ENCODE results near the gene MASP2. TPM values are rescaled to one million over a fixed set of nuclear protein-coding genes. Genes with fewer than 3 reads are reported as not detected.

MASP2 gene
- total and polyA plus RNA-seq, 10 of the 15 experiments (the other 5 are each of a cell fraction or from before 2014, with no cell fraction given) = 0.04 to 0.21 (median 0.06) TPM; not detected in 7

DNA sequence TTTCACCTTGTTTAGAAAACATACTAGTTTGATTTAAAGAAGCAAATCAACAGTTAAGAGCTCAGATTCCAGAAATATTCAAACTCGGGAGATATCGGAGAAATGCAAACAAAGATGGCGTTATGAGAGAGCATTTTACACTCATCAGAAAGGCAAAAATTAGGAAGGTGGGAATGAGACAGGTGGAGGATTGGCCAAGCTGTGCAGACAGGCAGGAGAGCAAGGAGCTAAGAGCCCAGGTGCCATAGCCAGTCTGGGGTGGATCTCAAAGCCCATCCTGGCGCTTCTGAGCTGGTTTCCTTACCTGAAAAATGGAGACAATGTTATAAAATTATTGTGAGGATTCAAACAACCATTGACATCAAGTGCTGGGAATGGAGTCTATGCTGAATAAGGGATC, 54.2 kb downstream of the MASP2 start:
- H3K9ac ChIP-seq (ENCODE audit: control insufficient read depth, insufficient read depth, low read length) = no peak overlapping the region
- CTCF ChIA-PET = interaction anchor here (0.5 to 1.7 kb wide), 3 partner anchors 45 to 288 kb away, joined by 3 to 5 read pairs (median 3); no protein-coding TSS in a partner anchor
- WGBS (ENCODE audit: insufficient coverage, insufficient replicate concordance, low lambda C conversion rate, missing lambda C conversion rate) = 87% methylated on average over 4 of the region's 4 CpGs
- H3K36me3 ChIP-seq (ENCODE audit: control insufficient read depth in 2 of 2, insufficient read depth in 2 of 2, low read length in 1 of 2) = no peaks in the 10 kb centered on the region
- ATAC-seq (no peak), DNase-seq (ENCODE audit: low read depth, low spot score) (no peak), FAIRE-seq (no peak)
- no peaks in the 10 kb centered on the region for H3K79me2 ChIP-seq (ENCODE audit: control insufficient read depth, insufficient read depth, low read length)
- H3K27me3 ChIP-seq (replicated peaks in 1 of 2; ENCODE audit: control insufficient read depth in 2 of 2, insufficient read depth in 2 of 2, low read length in 1 of 2) = no peaks in the 10 kb centered on the region
- H3K4me1 ChIP-seq (ENCODE audit: control insufficient read depth, insufficient read depth, low read length) = no peaks in the 10 kb centered on the region
- RAD21 ChIA-PET (ENCODE audit: unreplicated experiment) = no interaction called here
- H3K27ac ChIP-seq (ENCODE audit: control insufficient read depth, insufficient read depth) = no peak overlapping the region
- SMC1A ChIA-PET (ENCODE audit: uncharacterized antibody, unreplicated experiment) = interaction anchor here (0.6 to 1.7 kb wide), 6 partner anchors 13 to 31 kb away, joined by 3 to 5 read pairs (median 4); no protein-coding TSS in a partner anchor
- in situ Hi-C loops (cut with MboI) (no loop called here), intact Hi-C loops (cut with micrococcal nuclease; ENCODE audit: unreplicated experiment) (no loop called here)
- POLR2A ChIA-PET = interaction anchor here (1.4 kb wide), 1 partner anchor 14 kb away, joined by 3 read pairs; no protein-coding TSS in a partner anchor
- no peak overlapping the region for H2AFZ ChIP-seq (ENCODE audit: control insufficient read depth, low read depth, low read length)
- no peaks in the 10 kb centered on the region for H3K9me3 ChIP-seq (replicated peaks; ENCODE audit: control insufficient read depth, insufficient read depth, low read length)
- BruUV-seq (replicated peaks) = no TSS peak
- no peak overlapping the region for H3K4me3 ChIP-seq
- H4K20me1 ChIP-seq (ENCODE audit: control insufficient read depth, insufficient read depth) = no peaks in the 10 kb centered on the region
- TF ChIP-seq STAT1 (conservative IDR thresholded peaks at IDR 0.05) = no peak
- TF ChIP-seq CBX3 (IDR thresholded peaks at IDR 0.05; ENCODE audit: borderline replicate concordance, low read depth) = no peak
- no peak for TF ChIP-seq SP1 (IDR thresholded peaks at IDR 0.05; ENCODE audit: low read depth, low read length)
- no peak for TF ChIP-seq ZNF274 (IDR thresholded peaks at IDR 0.05; ENCODE audit: insufficient read depth, insufficient read length)
- TF ChIP-seq CEBPZ (IDR thresholded peaks at IDR 0.05; ENCODE audit: low read depth, low read length) = no peak
- no peak for TF ChIP-seq WRNIP1 (IDR thresholded peaks at IDR 0.05; ENCODE audit: borderline replicate concordance, low read depth, low read length)
- TF ChIP-seq, protein P1, sequence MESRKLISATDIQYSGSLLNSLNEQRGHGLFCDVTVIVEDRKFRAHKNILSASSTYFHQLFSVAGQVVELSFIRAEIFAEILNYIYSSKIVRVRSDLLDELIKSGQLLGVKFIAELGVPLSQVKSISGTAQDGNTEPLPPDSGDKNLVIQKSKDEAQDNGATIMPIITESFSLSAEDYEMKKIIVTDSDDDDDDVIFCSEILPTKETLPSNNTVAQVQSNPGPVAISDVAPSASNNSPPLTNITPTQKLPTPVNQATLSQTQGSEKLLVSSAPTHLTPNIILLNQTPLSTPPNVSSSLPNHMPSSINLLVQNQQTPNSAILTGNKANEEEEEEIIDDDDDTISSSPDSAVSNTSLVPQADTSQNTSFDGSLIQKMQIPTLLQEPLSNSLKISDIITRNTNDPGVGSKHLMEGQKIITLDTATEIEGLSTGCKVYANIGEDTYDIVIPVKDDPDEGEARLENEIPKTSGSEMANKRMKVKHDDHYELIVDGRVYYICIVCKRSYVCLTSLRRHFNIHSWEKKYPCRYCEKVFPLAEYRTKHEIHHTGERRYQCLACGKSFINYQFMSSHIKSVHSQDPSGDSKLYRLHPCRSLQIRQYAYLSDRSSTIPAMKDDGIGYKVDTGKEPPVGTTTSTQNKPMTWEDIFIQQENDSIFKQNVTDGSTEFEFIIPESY (IDR thresholded peaks at IDR 0.05) = no peak
- no peak for TF ChIP-seq JUNB (IDR thresholded peaks at IDR 0.05)
- TF ChIP-seq ZNF687 (IDR thresholded peaks at IDR 0.05) = no peak
- TF ChIP-seq HDGF (IDR thresholded peaks at IDR 0.05) = no peak
- no peak for TF ChIP-seq SREBF1 (IDR thresholded peaks at IDR 0.05; ENCODE audit: low read length)
- TF ChIP-seq GABPA (IDR thresholded peaks at IDR 0.05; ENCODE audit: low read depth) = no peak
- no peak for TF ChIP-seq MAX (IDR thresholded peaks at IDR 0.05; ENCODE audit: low read depth, low read length)
- TF ChIP-seq, protein P2, sequence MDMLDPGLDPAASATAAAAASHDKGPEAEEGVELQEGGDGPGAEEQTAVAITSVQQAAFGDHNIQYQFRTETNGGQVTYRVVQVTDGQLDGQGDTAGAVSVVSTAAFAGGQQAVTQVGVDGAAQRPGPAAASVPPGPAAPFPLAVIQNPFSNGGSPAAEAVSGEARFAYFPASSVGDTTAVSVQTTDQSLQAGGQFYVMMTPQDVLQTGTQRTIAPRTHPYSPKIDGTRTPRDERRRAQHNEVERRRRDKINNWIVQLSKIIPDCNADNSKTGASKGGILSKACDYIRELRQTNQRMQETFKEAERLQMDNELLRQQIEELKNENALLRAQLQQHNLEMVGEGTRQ (IDR thresholded peaks at IDR 0.05; ENCODE audit: borderline replicate concordance, low read depth, low read length) = no peak
- TF ChIP-seq NFIC (IDR thresholded peaks at IDR 0.05; ENCODE audit: low read depth, low read length) = no peak
- no peak overlapping the region for H3K4me2 ChIP-seq (ENCODE audit: control insufficient read depth, insufficient read depth)

Data from GM12878 (cell line).